Keratinocyte (primary cell): ENCODE measurements around the gene RAD18. TPM values are rescaled to one million over a fixed set of nuclear protein-coding genes. Genes with fewer than 3 reads are reported as not detected.

Source experiments
- DNase-seq: peaks from one replicate; pipeline ENCODE4 v3.0.0-alpha.2; 2011; ENCODE audit warnings: low read depth, missing footprints, low spot score
- FAIRE-seq: peaks from 2 replicates; lab custom pipeline; 2011; peaks lifted over from hg19 to GRCh38; lab: Jason Lieb, UNC
- H2AFZ ChIP-seq: 2 replicates; pipeline ENCODE4 v1.6.0; 2012; ENCODE audit warnings: low read length, control low read depth, inconsistent platforms; ENCODE audit not compliant: control insufficient read depth
- H3K27ac ChIP-seq: 2 replicates; pipeline ENCODE4 v1.5.1; 2011; ENCODE audit warnings: low read length; ENCODE audit not compliant: control insufficient read depth, insufficient read depth
- H3K27me3 ChIP-seq: 3 replicates; pipeline ENCODE4 v1.6.0; 2011; ENCODE audit warnings: low read length; ENCODE audit not compliant: control insufficient read depth, insufficient read depth; ENCODE audit errors: extremely low read depth
- H3K36me3 ChIP-seq, 2 experiments: 2 replicates in 1 of 2; 3 replicates in 1 of 2; pipeline ENCODE4 v1.5.1; 2011; ENCODE audit warnings: low read length in 2 of 2, mild to moderate bottlenecking in 1 of 2; ENCODE audit not compliant: control insufficient read depth in 2 of 2, insufficient read depth in 2 of 2; ENCODE audit errors: extremely low read depth in 1 of 2
- H3K4me1 ChIP-seq: 3 replicates; pipeline ENCODE4 v1.5.1; 2011; ENCODE audit warnings: low read length; ENCODE audit not compliant: control insufficient read depth, insufficient read depth; ENCODE audit errors: extremely low read depth
- H3K4me2 ChIP-seq: 3 replicates; pipeline ENCODE4 v1.6.0; 2011; ENCODE audit warnings: low read depth, low read length; ENCODE audit not compliant: control insufficient read depth, insufficient read depth; ENCODE audit errors: extremely low read depth
- H3K4me3 ChIP-seq, 3 experiments: fragments of 200-600 bp in 1 of 3; sonication (generic) in 1 of 3; 2 replicates in 2 of 3; 3 replicates in 1 of 3; pipeline ENCODE4 v1.5.1; 2011 to 2016; ENCODE audit warnings: low read length in 3 of 3, mild to moderate bottlenecking in 3 of 3, control low read depth in 2 of 3, inconsistent platforms in 1 of 3, low read depth in 1 of 3, mixed read lengths in 1 of 3, mixed run types in 1 of 3, moderate library complexity in 1 of 3; ENCODE audit not compliant: control insufficient read depth in 2 of 3, insufficient read depth in 2 of 3; ENCODE audit errors: extremely low read depth in 1 of 3
- H3K79me2 ChIP-seq: 2 replicates; pipeline ENCODE4 v1.6.0; 2012; ENCODE audit warnings: low read length; ENCODE audit not compliant: control insufficient read depth, insufficient read depth
- H3K9ac ChIP-seq: 3 replicates; pipeline ENCODE4 v1.6.0; 2011; ENCODE audit warnings: low read length; ENCODE audit not compliant: control insufficient read depth, insufficient read depth; ENCODE audit errors: extremely low read depth
- H3K9me1 ChIP-seq: 3 replicates; pipeline ENCODE4 v1.6.0; 2011; ENCODE audit warnings: low read length; ENCODE audit not compliant: control insufficient read depth, insufficient read depth; ENCODE audit errors: extremely low read depth
- H3K9me3 ChIP-seq: 2 replicates; pipeline ENCODE4 v1.5.1; 2012; ENCODE audit warnings: low read depth, low read length; ENCODE audit not compliant: control insufficient read depth
- H4K20me1 ChIP-seq: 3 replicates; pipeline ENCODE4 v1.6.0; 2011; ENCODE audit warnings: low read length; ENCODE audit not compliant: control insufficient read depth, insufficient read depth; ENCODE audit errors: extremely low read depth
- EZH2 ChIP-seq: IDR thresholded peaks from one replicate; pipeline ENCODE4 v1.6.1; 2012; ENCODE audit warnings: inconsistent platforms, mild to moderate bottlenecking, low read length, moderate library complexity
- dilution Hi-C: fragments of 300-500 bp; cut with MboI; formaldehyde crosslinking; loops from one replicate; pipeline ENCODE4 v1.7.0; 2020; ENCODE audit warnings: low sequenced_read_pairs; ENCODE audit not compliant: extremely low pct_ligation_motif_present
- polyA plus RNA-seq, 5 experiments: library from polyadenylated mRNA; depleted of rRNA in 3 of 5; stranded (reverse) in 3 of 5; stranded (forward) in 1 of 5; unstranded in 1 of 5; fragments of >200 nt; gene quantifications; 1 replicate in 1 of 5; 2 replicates in 3 of 5; 3 replicates in 1 of 5; pipeline versions ENCODE4 v1.2.1 to v1.2.3, GENCODE V29; 2011 to 2012; ENCODE audit warnings: missing spikeins in 2 of 5, low read depth in 1 of 5, low replicate concordance in 1 of 5
- TF ChIP-seq, protein P1 (sequence below), 3 experiments: IDR thresholded peaks in 1 of 3; conservative IDR thresholded peaks in 1 of 3; optimal IDR thresholded peaks in 1 of 3; 2 replicates in 2 of 3; 3 replicates in 1 of 3; pipeline versions ENCODE3 to v1.5.1; 2011; ENCODE audit warnings: low read length in 3 of 3, mild to moderate bottlenecking in 3 of 3, moderate library complexity in 2 of 3, control low read depth in 1 of 3, inconsistent platforms in 1 of 3; ENCODE audit not compliant: insufficient read depth in 2 of 3; ENCODE audit errors: extremely low read depth in 1 of 3

Gene RAD18
- polyA plus RNA-seq, 1 donor (not counting 4 experiments of a cell fraction or from before 2014, with no cell fraction given), result 16.0 TPM

DNA sequence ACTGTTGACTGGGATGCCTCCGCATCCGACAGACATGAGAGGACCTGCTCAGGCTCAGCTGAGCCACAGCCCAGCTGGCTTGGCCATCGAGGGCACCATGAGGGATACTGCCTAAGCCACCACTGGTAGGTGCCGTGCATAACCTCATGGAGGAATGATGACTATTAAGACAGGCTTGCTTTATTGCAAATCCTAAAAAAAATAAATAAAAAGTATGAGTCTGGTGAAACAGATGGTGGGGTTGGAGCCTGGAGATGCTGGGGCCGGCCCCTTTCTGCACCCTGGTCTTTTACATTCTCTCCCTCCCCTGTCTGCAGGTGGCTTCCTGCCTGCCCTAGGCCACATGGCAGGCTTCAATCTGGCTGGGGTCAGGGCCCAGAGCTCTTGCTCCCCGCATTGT lies 24.0 kb upstream of the RAD18 start:
- H3K4me3 ChIP-seq, result no peak overlapping the region
- H4K20me1 ChIP-seq, result no peaks in the 10 kb centered on the region
- H3K4me1 ChIP-seq, result no peaks in the 10 kb centered on the region
- H3K9ac ChIP-seq, result no peak overlapping the region
- no peaks in the 10 kb centered on the region for H3K9me1 ChIP-seq
- DNase-seq (no peak), FAIRE-seq (no peak)
- dilution Hi-C loops, result loop anchor here (25.0 kb wide), 1 partner anchor 325 kb away; no protein-coding TSS in a partner anchor
- H3K9me3 ChIP-seq, result no peaks in the 10 kb centered on the region
- no peak overlapping the region for H3K4me2 ChIP-seq
- no peak overlapping the region for H3K27ac ChIP-seq
- H3K79me2 ChIP-seq, result no peaks in the 10 kb centered on the region
- H3K27me3 ChIP-seq, result no peaks in the 10 kb centered on the region
- H2AFZ ChIP-seq, result no peak overlapping the region
- TF ChIP-seq EZH2, result no peak
- H3K36me3 ChIP-seq, result peaks cover 0 to 3% of the 10 kb centered on the region in 2 experiments

DNA sequence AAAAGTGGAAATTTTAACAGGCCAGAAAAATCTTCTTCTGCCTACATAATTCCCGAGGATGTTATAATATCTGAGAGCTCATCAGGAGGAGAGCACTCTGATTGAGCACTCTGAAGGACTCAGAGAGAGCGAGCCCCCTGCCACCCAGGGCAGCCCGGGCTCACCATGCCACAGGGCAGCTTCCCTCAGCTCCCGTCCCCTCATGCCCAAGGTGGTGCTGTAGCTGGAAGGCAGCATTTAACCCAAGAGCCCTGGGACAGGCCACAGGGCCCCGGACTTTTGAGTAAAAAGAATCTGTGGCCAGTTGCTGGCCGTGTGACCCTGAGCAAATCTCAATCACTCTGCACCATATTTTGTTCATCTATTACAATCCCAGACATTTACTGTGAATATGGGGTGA lies 23.5 kb upstream of the RAD18 start:
- Histone ChIP-seq H4K20me1 (no peaks in the 10 kb centered on the region), H3K9ac (no peak overlapping the region), H3K9me1 (no peaks in the 10 kb centered on the region), H3K27me3 (no peaks in the 10 kb centered on the region), H3K4me3 (no peak overlapping the region), H3K4me2 (no peak overlapping the region), H3K36me3 (peaks cover 0 to 3% of the 10 kb centered on the region in 2 experiments), H3K79me2 (no peaks in the 10 kb centered on the region), H3K9me3 (no peaks in the 10 kb centered on the region), H3K27ac (no peak overlapping the region), H2AFZ (no peak overlapping the region), H3K4me1 (no peaks in the 10 kb centered on the region)
- dilution Hi-C loops, result loop anchor here (25.0 kb wide), 1 partner anchor 326 kb away; no protein-coding TSS in a partner anchor
- no peak for FAIRE-seq
- TF ChIP-seq, protein P1, sequence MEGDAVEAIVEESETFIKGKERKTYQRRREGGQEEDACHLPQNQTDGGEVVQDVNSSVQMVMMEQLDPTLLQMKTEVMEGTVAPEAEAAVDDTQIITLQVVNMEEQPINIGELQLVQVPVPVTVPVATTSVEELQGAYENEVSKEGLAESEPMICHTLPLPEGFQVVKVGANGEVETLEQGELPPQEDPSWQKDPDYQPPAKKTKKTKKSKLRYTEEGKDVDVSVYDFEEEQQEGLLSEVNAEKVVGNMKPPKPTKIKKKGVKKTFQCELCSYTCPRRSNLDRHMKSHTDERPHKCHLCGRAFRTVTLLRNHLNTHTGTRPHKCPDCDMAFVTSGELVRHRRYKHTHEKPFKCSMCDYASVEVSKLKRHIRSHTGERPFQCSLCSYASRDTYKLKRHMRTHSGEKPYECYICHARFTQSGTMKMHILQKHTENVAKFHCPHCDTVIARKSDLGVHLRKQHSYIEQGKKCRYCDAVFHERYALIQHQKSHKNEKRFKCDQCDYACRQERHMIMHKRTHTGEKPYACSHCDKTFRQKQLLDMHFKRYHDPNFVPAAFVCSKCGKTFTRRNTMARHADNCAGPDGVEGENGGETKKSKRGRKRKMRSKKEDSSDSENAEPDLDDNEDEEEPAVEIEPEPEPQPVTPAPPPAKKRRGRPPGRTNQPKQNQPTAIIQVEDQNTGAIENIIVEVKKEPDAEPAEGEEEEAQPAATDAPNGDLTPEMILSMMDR (optimal IDR thresholded peaks at IDR 0.05 in 1 of 3, IDR thresholded peaks at IDR 0.05 in 1 of 3, conservative IDR thresholded peaks at IDR 0.05 in 1 of 3; ENCODE audit: extremely low read depth in 1 of 3, insufficient read depth in 2 of 3, low read length in 3 of 3), result no peak
- no peak for TF ChIP-seq EZH2
- no peak for DNase-seq

DNA sequence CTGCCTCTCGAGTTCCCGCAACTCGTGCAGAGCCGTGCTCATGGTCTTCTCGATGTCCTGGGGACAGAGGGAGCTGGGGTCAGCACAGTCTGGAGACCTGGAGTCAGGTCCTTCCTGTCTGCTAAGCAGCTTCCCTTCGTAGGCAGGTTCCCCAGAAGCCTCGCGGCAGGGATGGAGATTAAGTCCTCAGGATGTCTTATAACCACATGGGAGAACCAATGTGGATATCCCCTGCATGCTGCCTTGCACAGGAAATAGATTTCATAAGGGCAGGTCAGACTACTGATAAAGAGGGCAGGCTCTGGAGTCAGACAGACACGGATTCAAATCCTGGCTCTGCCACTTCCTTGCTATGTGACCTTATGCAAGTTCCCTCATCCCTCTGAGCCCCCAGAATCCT lies 22.6 kb upstream of the RAD18 start:
- no peak for DNase-seq
- Histone ChIP-seq H3K27me3 (peaks cover 3% of the 10 kb centered on the region), H3K27ac (no peak overlapping the region), H4K20me1 (no peaks in the 10 kb centered on the region), H3K36me3 (peaks cover 0 to under 1% of the 10 kb centered on the region in 2 experiments), H3K9me1 (no peaks in the 10 kb centered on the region), H3K4me1 (no peaks in the 10 kb centered on the region), H3K79me2 (no peaks in the 10 kb centered on the region), H3K4me2 (no peak overlapping the region), H3K9ac (no peak overlapping the region), H2AFZ (no peak overlapping the region), H3K9me3 (no peaks in the 10 kb centered on the region), H3K4me3 (no peak overlapping the region)
- no peak for FAIRE-seq
- dilution Hi-C loops, result loop anchor here (25.0 kb wide), 1 partner anchor 326 kb away; no protein-coding TSS in a partner anchor
- TF ChIP-seq, protein P1 (optimal IDR thresholded peaks at IDR 0.05 in 1 of 3, IDR thresholded peaks at IDR 0.05 in 1 of 3, conservative IDR thresholded peaks at IDR 0.05 in 1 of 3; ENCODE audit: extremely low read depth in 1 of 3, insufficient read depth in 2 of 3, low read length in 3 of 3), result no peak
- TF ChIP-seq EZH2, result no peak
